HCT116 (cell line): ENCODE data around the gene ADM2. TPM values are rescaled to one million over a fixed set of nuclear protein-coding genes. Genes with fewer than 3 reads are reported as not detected.

Source experiments
- ATAC-seq: fragments of 200-7000 bp; cut with Tn5 transposase; 2 replicates; pipeline ENCODE4 v1.9.1; 2020; ENCODE audit warnings: mild to moderate bottlenecking, moderate library complexity
- BruUV-seq: library from RNA; stranded (reverse); fragments of 400-500 nt; replicated peaks from 2 replicates; lab custom pipeline; 2021; lab: Mats Ljungman, UMichigan
- CTCF ChIA-PET: fragments of 300-600 bp; sonication (Branson Sonifier 250); formaldehyde crosslinking; loops from one replicate; lab custom pipeline; 2021; ENCODE audit warnings: antibody characterized with exemption; lab: Charles Lee
- POLR2A ChIA-PET: fragments of 300-600, 350-600 bp; sonication (Branson Sonifier 250); formaldehyde crosslinking; loops from one replicate; lab custom pipeline; 2021; ENCODE audit warnings: antibody characterized with exemption; lab: Charles Lee
- RAD21 ChIA-PET, 2 experiments: fragments of 300-600 bp; sonication (Branson Sonifier 250); formaldehyde crosslinking; loops; one replicate each; lab custom pipeline; 2023; ENCODE audit warnings: low total read pairs in 2 of 2; ENCODE audit not compliant: uncharacterized antibody in 2 of 2, unreplicated experiment in 2 of 2, low non-redundant PET in 1 of 2; lab: Charles Lee
- DNase-seq: peaks from one replicate; pipeline ENCODE4 v3.0.0-alpha.2; 2010; ENCODE audit warnings: low read depth, low spot score
- H2AFZ ChIP-seq: fragments of 200-600 bp; shearing (Covaris generic), sonication (generic); 2 replicates; pipeline ENCODE4 v1.6.1; 2017; ENCODE audit warnings: low read depth, mixed run types, mixed read lengths, antibody characterized with exemption, low read length; ENCODE audit not compliant: poor library complexity, severe bottlenecking
- H3K27ac ChIP-seq: 2 replicates; pipeline ENCODE4 v1.5.1; 2012; ENCODE audit warnings: low read depth, low read length
- H3K27me3 ChIP-seq: fragments of 200-600 bp; sonication (generic); 2 replicates; pipeline ENCODE4 v1.6.1; 2016; ENCODE audit warnings: mixed run types, low read length, mixed read lengths; ENCODE audit not compliant: insufficient read depth
- H3K36me3 ChIP-seq, 2 experiments: fragments of 200-500 bp in 1 of 2; fragments of 200-600 bp in 1 of 2; sonication (Bioruptor generic) in 1 of 2; sonication (generic) in 1 of 2; 2 replicates each; pipeline versions ENCODE4 v1.5.1 to v1.6.1; 2014 to 2016; ENCODE audit warnings: low read length in 2 of 2, inconsistent platforms in 1 of 2, mixed read lengths in 1 of 2, mixed run types in 1 of 2; ENCODE audit not compliant: insufficient read depth in 2 of 2, control insufficient read depth in 1 of 2
- H3K4me1 ChIP-seq, 2 experiments: fragments of 200-600 bp in 1 of 2; sonication (generic) in 1 of 2; 2 replicates each; pipeline versions ENCODE4 v1.5.1 to v1.6.1; 2012 to 2017; ENCODE audit warnings: low read length in 2 of 2, inconsistent platforms in 1 of 2, mild to moderate bottlenecking in 1 of 2, mixed read lengths in 1 of 2, mixed run types in 1 of 2, moderate library complexity in 1 of 2; ENCODE audit not compliant: insufficient read depth in 2 of 2, control insufficient read depth in 1 of 2
- H3K4me2 ChIP-seq: fragments of 200-600 bp; sonication (generic); 2 replicates; pipeline ENCODE4 v1.6.1; 2017; ENCODE audit warnings: mixed run types, low read length, mixed read lengths
- H3K4me3 ChIP-seq, 2 experiments: fragments of 200-600 bp in 1 of 2; sonication (generic) in 1 of 2; replicated peaks in 1 of 2; 2 replicates each; pipeline ENCODE4 v1.5.1; 2011 to 2016; ENCODE audit warnings: low read length in 2 of 2, control low read depth in 1 of 2, low read depth in 1 of 2, mild to moderate bottlenecking in 1 of 2, mixed read lengths in 1 of 2, mixed run types in 1 of 2
- H3K79me2 ChIP-seq: fragments of 200-600 bp; sonication (generic); 2 replicates; pipeline ENCODE4 v1.6.1; 2017; ENCODE audit warnings: mild to moderate bottlenecking, mixed run types, low read length, moderate library complexity, mixed read lengths; ENCODE audit not compliant: insufficient read depth
- H3K9ac ChIP-seq: fragments of 200-600 bp; sonication (generic); 2 replicates; pipeline ENCODE4 v1.6.1; 2016; ENCODE audit warnings: low read length, mixed read lengths
- H3K9me2 ChIP-seq: fragments of 200-600 bp; sonication (generic), shearing (Covaris generic); 2 replicates; pipeline ENCODE4 v1.6.1; 2017; ENCODE audit warnings: mixed run types, mild to moderate bottlenecking, moderate library complexity; ENCODE audit not compliant: insufficient read depth
- H3K9me3 ChIP-seq, 2 experiments: fragments of 200-500 bp in 1 of 2; fragments of 200-600 bp in 1 of 2; sonication (Bioruptor generic) in 1 of 2; sonication (generic) in 1 of 2; 2 replicates each; pipeline ENCODE4 v1.6.1; 2014 to 2017; ENCODE audit warnings: low read length in 2 of 2, mixed read lengths in 2 of 2, inconsistent platforms in 1 of 2, low read depth in 1 of 2, mild to moderate bottlenecking in 1 of 2, mixed run types in 1 of 2, moderate library complexity in 1 of 2; ENCODE audit not compliant: control insufficient read depth in 1 of 2, insufficient read depth in 1 of 2
- H4K20me1 ChIP-seq: fragments of 200-600 bp; sonication (generic), shearing (Covaris generic); 2 replicates; pipeline ENCODE4 v1.6.1; 2017; ENCODE audit warnings: mixed run types, mild to moderate bottlenecking, moderate library complexity; ENCODE audit not compliant: insufficient read depth
- EGR1 ChIP-seq: IDR thresholded peaks from 2 replicates; pipeline ENCODE4 v1.6.1; 2012; ENCODE audit warnings: low read depth
- ELF1 ChIP-seq: IDR thresholded peaks from 2 replicates; pipeline ENCODE4 v1.6.1; 2012; ENCODE audit warnings: low read depth, borderline replicate concordance
- EZH2 ChIP-seq: fragments of 200-600 bp; sonication (generic); IDR thresholded peaks from 2 replicates; pipeline ENCODE4 v1.6.1; 2017; ENCODE audit warnings: antibody characterized with exemption, mixed run types
- EZH2phosphoT487 ChIP-seq: fragments of 200-600 bp; IDR thresholded peaks from 2 replicates; pipeline ENCODE4 v1.6.1; 2018; ENCODE audit warnings: antibody characterized with exemption, borderline replicate concordance
- FOSL1 ChIP-seq: IDR thresholded peaks from 2 replicates; pipeline ENCODE4 v1.6.1; 2012; ENCODE audit warnings: low read depth
- MAX ChIP-seq: IDR thresholded peaks from 2 replicates; pipeline ENCODE4 v1.6.1; 2012
- POLR2A ChIP-seq: IDR thresholded peaks from 2 replicates; pipeline ENCODE4 v1.7.0; 2011; ENCODE audit warnings: borderline replicate concordance; ENCODE audit not compliant: insufficient read depth, insufficient read length; ENCODE audit errors: extremely low read depth
- RAD21 ChIP-seq: IDR thresholded peaks from 2 replicates; pipeline ENCODE4 v1.6.1; 2012; ENCODE audit warnings: low read depth, mild to moderate bottlenecking
- SIN3A ChIP-seq: IDR thresholded peaks from 2 replicates; pipeline ENCODE4 v1.6.1; 2012; ENCODE audit warnings: low read depth
- SP1 ChIP-seq: IDR thresholded peaks from 2 replicates; pipeline ENCODE4 v1.6.1; 2012; ENCODE audit warnings: low read depth
- SRF ChIP-seq: IDR thresholded peaks from 2 replicates; pipeline ENCODE4 v1.6.1; 2012; ENCODE audit warnings: low read depth
- YY1 ChIP-seq: IDR thresholded peaks from 2 replicates; pipeline ENCODE4 v1.6.1; 2011; ENCODE audit warnings: low read length, low read depth, moderate library complexity, mild to moderate bottlenecking; ENCODE audit not compliant: insufficient replicate concordance; ENCODE audit errors: extremely low read depth
- ZFX ChIP-seq: fragments of 450-650 bp; IDR thresholded peaks from 2 replicates; pipeline ENCODE4 v1.6.1; 2017
- ZNF274 ChIP-seq: fragments of 200-500 bp; sonication (Bioruptor generic); IDR thresholded peaks from 2 replicates; pipeline ENCODE4 v1.6.1; 2014; ENCODE audit warnings: mild to moderate bottlenecking, low read depth, low read length, inconsistent platforms
- intact Hi-C: fragments of 100-400 bp; cut with micrococcal nuclease; formaldehyde crosslinking; loops from 2 replicates; pipeline ENCODE4 v1.10.0; 2022
- total RNA-seq: library from RNA; stranded (reverse); gene quantifications from one replicate; pipeline ENCODE4 v1.2.1, GENCODE V29; 2021; ENCODE audit not compliant: unreplicated experiment
- TF ChIP-seq, protein P1 (sequence below): IDR thresholded peaks from 2 replicates; pipeline ENCODE4 v1.6.1; 2012

The ADM2 gene
- total RNA-seq, 1 experiment from 2014 or later: 12.8 TPM

DNA sequence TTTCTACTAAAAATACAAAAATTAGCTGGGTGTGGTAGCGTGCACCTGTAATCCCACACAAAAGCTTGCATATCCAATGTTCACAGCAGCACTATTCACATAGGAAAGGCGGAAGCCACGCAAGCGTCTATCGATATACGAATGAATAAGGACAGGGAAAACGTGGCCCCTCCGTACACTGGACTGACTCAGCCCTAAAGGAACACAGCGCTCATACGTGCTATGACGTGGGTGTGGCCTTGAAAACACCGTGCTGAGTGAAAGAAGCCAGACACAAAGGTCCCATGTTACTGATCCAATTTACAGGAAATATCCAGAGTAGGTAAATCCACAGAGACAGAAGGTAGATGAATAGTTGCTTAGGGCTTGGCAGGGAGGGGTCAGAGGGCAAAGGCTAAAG lies 19.1 kb downstream of the ADM2 start:
- BruUV-seq: no TSS peak
- Histone ChIP-seq H3K4me3 (no peak overlapping the region), H3K4me2 (no peak overlapping the region), H4K20me1 (no peaks in the 10 kb centered on the region), H3K27ac (no peak overlapping the region), H3K9me2 (no peaks in the 10 kb centered on the region), H2AFZ (no peak overlapping the region), H3K27me3 (no peaks in the 10 kb centered on the region)
- ChIA-PET RAD21 (no interaction called here), CTCF (no interaction called here), POLR2A (no interaction called here)
- no peak for TF ChIP-seq FOSL1
- TF ChIP-seq SRF: no peak
- TF ChIP-seq EZH2: no peak
- no peak for TF ChIP-seq EZH2phosphoT487
- no peak for TF ChIP-seq EGR1
- TF ChIP-seq, protein P1, sequence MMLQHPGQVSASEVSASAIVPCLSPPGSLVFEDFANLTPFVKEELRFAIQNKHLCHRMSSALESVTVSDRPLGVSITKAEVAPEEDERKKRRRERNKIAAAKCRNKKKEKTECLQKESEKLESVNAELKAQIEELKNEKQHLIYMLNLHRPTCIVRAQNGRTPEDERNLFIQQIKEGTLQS: no peak
- no peak for TF ChIP-seq RAD21
- TF ChIP-seq ZNF274: no peak
- no peak for TF ChIP-seq YY1
- TF ChIP-seq ELF1: no peak
- no peak for TF ChIP-seq POLR2A
- no peak for TF ChIP-seq ZFX
- TF ChIP-seq SP1: no peak
- TF ChIP-seq MAX: no peak
- TF ChIP-seq SIN3A: no peak
- TF ChIP-seq, all 23 proteins: peak for 0
- Histone ChIP-seq H3K9ac (no peak overlapping the region), H3K9me3 (no peaks in the 10 kb centered on the region), H3K4me1 (peaks cover 4 to 8% of the 10 kb centered on the region in 2 experiments; a peak in 3 of 4 replicates), H3K79me2 (0 out of 2 replicates have a peak, but pooled peaks cover 3% of the 10 kb centered on the region), H3K36me3 (0 out of 4 replicates have a peak, but pooled peaks cover 0 to 8% of the 10 kb centered on the region in 2 experiments)
- DNase-seq (no peak), ATAC-seq (no peak)
- intact Hi-C loops: no loop called here
